Upper lobe of left lung (tissue), 4 donors: ENCODE results near the gene TBC1D16.

Experiments used
- CTCF ChIP-seq, 6 experiments: fragments of 450-650 bp in 4 of 6; fragments of 200-600 bp in 2 of 6; sonication (generic) in 2 of 6; IDR thresholded peaks; one replicate each; pipeline ENCODE4 v1.5.1; 2016 to 2019; ENCODE audit warnings: antibody characterized with exemption in 6 of 6
- POLR2A ChIP-seq, 4 donors: fragments of 450-650 bp; IDR thresholded peaks; one replicate each; pipeline ENCODE4 v1.5.1; 2016 to 2017; ENCODE audit warnings: antibody characterized with exemption in 4 of 4, mild to moderate bottlenecking in 2 of 4

- TF ChIP-seq CTCF (IDR thresholded peaks at IDR 0.05) (no peak), POLR2A (IDR thresholded peaks at IDR 0.05) (no peak)
These were observed 99.6 kb downstream of the TBC1D16 start for GRCh38 chr17:79936050-79936449.
